ELF-1 (cell line): ENCODE measurements around the gene UBASH3B.
A peak's percentile ranks its signal among the peaks of the same experiment; 100 is the strongest.
"Not testable (repeated sequence)": the region's sequence is repeated elsewhere in the genome, so short reads cannot be mapped to it uniquely, and the experiment has no call there.

Experiments used
- DNase-seq: peaks from one replicate; pipeline ENCODE4 v3.0.0-alpha.2; 2016; ENCODE audit warnings: low read depth, low spot score

Gene UBASH3B

DNA sequence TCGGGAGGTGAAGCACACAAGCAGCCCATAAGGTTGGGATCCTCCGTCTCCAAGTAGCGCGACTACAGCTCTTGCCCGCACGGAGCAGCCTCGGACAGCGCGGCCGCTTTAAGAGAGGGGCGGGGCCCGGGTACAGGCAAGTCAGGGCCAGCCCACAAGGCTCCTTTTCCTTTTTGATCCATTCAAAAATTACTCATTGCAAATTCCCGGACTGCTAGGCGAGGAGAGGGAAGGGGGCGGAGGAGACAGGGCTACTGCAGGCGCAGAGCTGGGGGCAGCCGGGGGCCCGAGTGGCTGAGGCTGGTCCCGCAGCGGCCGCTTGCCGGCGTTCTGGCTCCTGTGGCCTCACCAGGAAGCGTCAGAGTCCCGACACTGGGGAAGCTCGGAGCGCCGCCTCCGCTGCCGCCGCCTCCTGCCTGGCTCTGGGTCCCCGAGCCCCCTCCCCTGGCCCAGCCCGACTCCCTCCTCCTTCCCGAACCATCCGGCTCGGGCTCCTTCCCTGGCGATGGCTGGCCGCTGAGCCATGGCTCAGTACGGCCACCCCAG, at the start of gene UBASH3B:
UBASH3B (plus strand) TSS at position 196 of the 546 bp plus-strand sequence; CDS start at position 524, 328 bp downstream.
- DNase-seq, result peak; percentile 91

- not testable (repeated sequence) for DNase-seq
Observed at GRCh38 chr11:122607162-122607561, 48.4 kb upstream of the UBASH3B start.

DNA sequence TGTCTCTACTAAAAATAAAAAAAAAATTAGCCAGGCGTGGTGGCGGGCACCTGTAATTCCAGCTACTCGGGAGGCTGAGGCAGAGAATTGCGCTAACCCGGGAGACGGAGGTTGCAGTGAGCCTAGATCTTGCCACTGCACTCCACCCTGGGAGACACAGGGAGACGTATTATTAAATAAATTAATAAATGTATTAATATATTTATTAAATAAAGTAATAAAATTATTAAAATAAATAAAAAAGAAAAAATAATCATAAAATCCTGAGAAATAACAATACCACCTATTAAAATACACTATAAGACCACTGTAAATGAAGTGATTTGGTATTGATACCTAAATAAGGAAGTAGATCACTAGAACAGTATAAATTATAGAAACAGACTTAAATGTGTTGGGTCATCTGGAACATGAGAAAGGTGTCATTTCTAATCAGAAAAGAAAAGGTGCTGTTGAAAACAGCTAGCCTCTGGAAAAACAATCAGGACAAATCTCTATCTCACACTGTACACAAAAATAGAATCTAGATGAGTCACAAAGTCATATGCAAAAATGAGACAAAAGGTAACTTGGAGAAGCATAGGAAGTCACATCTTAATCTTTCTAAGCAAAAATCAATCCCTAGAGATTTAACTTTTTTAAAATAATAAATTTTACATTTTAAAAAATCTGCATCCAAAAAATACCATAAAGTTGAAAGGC, 43.2 kb upstream of the UBASH3B start:
- no peak for DNase-seq

DNA sequence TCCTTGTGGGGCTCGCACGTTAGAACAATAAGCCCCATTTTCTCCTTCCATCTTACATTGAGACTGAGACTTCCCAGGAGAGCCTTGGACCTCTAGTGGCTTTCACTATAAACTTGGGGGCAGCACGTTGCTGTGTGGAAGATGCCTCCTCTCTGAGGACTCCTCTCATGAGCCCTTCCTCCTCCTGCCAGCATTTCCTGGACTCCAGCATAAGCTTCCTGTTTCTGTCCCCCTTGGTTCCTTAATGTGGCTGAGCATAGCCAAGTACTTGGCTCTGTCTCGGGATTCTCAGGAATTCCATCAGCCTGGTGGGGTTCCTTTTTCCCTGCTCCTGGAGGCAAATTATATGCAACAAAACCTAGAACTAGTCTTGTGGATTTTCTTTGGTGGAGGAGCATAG, 38.8 kb upstream of the UBASH3B start:
- no peak for DNase-seq

GRCh38 chr11:122617297-122617696, 38.2 kb upstream of the UBASH3B start:
- no peak for DNase-seq

GRCh38 chr11:122617926-122618325, 37.6 kb upstream of the UBASH3B start:
- DNase-seq, result no peak

GRCh38 chr11:122618927-122619326, 36.6 kb upstream of the UBASH3B start:
- DNase-seq, result no peak

GRCh38 chr11:122619757-122620156, 35.8 kb upstream of the UBASH3B start:
- no peak for DNase-seq

DNA sequence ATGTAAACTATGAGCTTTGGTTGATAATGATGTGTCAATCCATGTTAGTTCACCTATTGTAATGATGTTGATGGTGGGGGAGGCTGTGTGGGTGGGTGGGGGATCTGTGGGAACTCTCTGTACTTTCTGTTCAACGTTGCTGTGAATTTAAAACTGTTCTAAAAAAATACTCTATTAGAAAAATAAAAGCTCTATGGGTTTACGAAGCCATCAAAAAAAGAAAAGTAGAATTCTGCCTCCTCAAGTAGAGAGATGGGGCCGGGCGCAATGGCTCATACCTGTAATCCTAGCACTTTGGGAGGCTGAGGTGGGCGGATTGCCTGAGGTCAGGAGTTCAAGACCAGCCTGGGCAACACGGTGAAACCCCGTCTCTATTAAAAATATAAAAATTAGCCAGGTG, 30.0 kb upstream of the UBASH3B start:
- not testable (repeated sequence) for DNase-seq

DNA sequence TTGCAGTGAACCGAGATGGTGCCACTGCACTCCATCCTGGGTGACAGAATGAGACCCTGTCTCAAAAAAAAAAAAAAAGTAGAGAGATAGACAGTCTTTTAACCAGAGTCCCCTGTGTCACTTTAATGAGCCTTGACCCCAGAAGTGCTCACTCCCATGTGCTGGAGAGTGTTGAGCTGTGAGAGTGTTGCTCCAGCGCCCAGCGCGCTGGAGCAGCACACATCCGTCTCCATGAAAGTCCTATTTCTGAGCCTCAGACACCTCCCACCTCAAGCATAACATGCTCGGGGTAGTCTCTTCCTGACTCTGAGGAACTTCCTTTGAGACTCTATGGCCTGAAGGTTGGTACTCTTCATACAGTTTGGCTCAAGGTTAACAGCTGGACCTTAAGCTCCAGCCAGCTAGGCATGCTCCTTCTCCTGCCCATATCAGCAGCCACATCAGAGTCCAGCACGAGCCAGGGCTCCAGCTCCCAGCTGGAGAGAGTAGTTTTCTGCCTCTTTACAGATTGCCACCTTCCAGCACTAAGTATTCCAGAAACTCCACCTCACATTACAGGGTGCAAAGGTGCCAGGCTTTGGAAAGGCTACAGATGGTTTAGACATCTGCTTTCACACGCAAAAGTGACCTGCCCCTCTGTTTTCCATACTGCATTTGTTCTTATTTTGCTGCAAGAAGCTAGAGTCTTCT, 29.4 kb upstream of the UBASH3B start:
- no peak for DNase-seq

DNA sequence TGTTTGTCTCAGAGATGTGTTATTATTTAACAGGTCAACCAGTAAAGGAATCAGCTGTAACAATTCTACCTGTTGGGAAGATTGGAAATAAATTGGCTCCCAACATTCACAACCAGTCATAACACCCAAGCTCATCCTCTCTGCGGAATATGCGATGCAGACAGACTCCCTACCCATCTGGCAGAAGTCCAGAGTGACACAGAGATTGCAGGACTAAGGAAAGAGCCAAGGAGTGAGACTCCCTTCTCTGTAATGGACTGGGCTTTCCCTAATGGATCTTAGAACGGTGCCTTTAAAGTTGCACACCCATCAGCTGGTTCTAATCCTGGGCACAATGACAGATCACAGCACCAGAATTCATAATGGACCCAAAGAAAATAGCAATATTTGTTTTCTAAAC, 27.8 kb upstream of the UBASH3B start:
- DNase-seq, result no peak

DNA sequence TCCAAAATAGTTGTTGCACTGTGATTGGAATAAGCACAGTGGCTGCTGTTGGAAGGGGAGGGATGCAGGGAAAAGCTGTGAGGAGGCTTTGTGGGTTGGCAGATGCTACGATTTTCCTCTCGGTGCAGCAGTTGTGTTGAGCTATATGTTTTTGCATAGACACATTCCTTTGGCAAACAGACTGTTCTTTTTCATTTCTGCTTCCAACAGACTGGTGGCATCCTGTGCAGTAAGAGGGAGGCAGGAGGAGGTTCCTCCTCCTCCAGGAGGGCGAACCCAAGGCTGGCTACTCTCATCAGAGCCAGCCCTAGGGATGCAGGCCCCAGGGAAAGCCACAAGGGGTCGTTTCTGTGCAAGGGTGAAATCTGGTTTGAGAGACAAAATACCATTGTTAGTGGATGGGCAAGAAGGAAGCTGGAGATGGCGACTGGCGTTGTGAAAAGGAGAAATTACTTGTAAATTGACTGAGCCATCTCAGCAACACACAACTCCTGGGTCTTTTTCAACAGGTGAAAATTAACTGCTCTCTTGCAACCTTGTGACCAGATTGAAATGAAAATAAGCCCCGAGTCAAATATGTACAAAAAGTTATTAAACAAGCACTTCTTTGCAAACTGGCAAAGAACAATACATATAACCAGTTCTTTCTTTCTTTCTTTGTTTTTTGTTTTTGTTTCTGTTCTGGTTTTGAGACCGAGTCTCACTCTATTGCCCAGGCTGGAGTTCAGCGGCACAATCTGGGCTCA, 26.5 kb upstream of the UBASH3B start:
- peak; percentile 83 for DNase-seq

- no peak for DNase-seq
Observed at GRCh38 chr11:122632181-122632824, 23.2 kb upstream of the UBASH3B start.

- DNase-seq, result peak; percentile 23
Observed at GRCh38 chr11:122633219-122633829, 22.2 kb upstream of the UBASH3B start.

DNA sequence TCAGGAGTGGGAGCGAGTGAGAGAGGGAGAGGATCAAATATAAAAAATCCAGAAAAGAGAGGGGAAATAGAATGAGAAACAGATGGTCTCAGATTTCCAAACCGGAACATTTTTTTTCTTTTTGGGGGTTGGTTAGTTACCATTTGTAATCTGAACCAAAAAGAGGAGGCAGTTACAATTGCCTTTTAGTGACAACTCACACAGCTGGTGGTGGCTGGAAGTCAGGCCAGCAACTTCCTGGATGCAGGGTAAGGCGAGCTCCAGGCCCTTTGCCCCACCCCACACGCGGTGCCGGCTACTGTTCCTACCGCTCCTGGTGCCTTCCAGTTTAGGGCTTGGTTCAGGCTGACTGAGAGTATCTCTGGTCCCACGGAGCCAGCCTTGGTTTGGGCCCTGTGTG, 21.0 kb upstream of the UBASH3B start:
- DNase-seq, result no peak

DNA sequence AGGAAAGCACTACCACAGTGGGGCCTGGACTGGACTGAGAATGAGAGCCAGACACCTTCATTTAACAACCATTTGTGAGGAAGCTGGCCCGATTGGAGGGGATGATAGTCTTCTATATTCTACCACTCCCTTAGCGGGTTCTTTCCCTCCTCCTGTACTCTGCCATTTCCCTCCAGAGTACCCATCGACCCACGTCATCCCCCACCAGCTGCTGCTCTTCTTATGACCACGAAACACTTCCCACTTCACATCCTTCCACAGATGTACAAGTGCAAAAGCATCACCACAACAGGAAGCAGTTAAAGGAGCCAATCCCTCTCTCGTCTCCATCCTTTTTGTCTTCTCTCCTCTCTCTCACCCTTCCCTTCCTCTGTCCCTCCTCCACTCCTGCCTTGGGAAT, 18.0 kb upstream of the UBASH3B start:
- DNase-seq, result no peak

- DNase-seq, result no peak
Observed at GRCh38 chr11:122642472-122642922, 13.0 kb upstream of the UBASH3B start.

DNA sequence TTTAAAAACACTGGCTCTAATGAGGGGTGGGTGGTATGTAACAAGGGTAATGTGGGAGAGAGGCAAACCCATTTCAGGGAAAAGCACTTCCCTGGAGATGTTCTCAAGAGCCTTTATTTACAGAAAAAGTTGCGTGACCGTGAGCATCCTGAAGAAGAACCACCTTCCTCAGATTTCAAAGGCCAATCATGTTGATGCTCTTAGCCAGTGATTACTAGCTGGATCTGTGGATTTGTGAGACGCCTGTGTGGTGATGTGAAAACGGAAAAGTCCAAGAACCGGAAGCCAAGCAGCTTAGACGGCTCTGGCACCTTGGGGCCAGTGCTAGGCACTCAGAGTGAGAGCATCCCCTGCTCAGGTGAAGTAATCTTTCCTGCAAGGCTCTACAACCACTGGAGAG, 12.6 kb upstream of the UBASH3B start:
- no peak for DNase-seq

DNA sequence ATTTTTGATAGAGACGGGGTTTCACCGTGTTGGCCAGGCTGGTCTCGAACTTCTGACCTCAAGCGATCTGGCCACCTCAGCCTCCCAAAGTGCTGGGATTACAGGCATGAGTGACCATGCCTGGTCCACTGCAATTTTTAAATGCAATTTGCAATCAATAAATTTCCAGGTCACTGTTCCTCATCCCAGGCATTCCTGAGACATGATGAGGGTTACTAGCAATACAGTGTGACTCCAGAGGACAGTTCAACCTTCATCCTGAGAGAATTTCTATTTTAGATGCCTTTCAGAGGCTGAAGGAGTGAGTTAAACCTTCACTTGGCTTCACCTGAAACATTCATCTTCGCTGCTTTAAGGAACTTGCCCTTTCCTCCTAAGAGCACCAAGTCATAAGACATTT, 9.7 kb upstream of the UBASH3B start:
- DNase-seq, result no peak

- DNase-seq, result no peak
Observed at GRCh38 chr11:122646549-122647340, 8.8 kb upstream of the UBASH3B start.
